Activated naive CD8-positive, alpha-beta T cell treated with anti-CD3 and anti-CD28 coated beads, Interleukin-2, amount 10 ng/mL, durations not matched to agents 7 days and 5 days (primary cell): Measurements from ENCODE around the gene ATRN. TPM values are rescaled to one million over a fixed set of nuclear protein-coding genes. Genes with fewer than 3 reads are reported as not detected.
"Not testable (repeated sequence)": the region's sequence is repeated elsewhere in the genome, so short reads cannot be mapped to it uniquely, and the experiment has no call there.

Experiments used
- ATAC-seq: fragments of 150-1000 bp; cut with Tn5 transposase; one replicate; pipeline ENCODE4 v1.10.0; 2021; ENCODE audit warnings: low read depth, moderate library complexity
- POLR2A ChIA-PET: fragments of 350-600 bp; sonication (Branson Sonifier 250); formaldehyde crosslinking; loops from one replicate; lab custom pipeline; 2021; ENCODE audit warnings: antibody characterized with exemption; lab: Charles Lee
- DNase-seq: peaks from one replicate; pipeline ENCODE4 v3.0.0; 2021
- H3K27ac Mint-ChIP-seq: one replicate; pipeline ENCODE4 v1.8.0; 2022; ENCODE audit warnings: mild to moderate bottlenecking, mixed read lengths
- H3K27me3 Mint-ChIP-seq: one replicate; pipeline ENCODE4 v1.8.0; 2022; ENCODE audit warnings: mild to moderate bottlenecking, moderate library complexity, mixed read lengths
- H3K36me3 Mint-ChIP-seq: one replicate; pipeline ENCODE4 v1.8.0; 2021; ENCODE audit warnings: mild to moderate bottlenecking, mixed read lengths
- H3K4me1 Mint-ChIP-seq: one replicate; pipeline ENCODE4 v1.8.0; 2021; ENCODE audit warnings: mixed read lengths
- H3K4me3 Mint-ChIP-seq: one replicate; pipeline ENCODE4 v1.8.0; 2022; ENCODE audit warnings: mild to moderate bottlenecking, moderate library complexity, mixed read lengths
- H3K9me3 Mint-ChIP-seq: one replicate; pipeline ENCODE4 v1.8.0; 2021; ENCODE audit warnings: mixed read lengths
- total RNA-seq, 2 experiments: library from RNA; stranded (reverse); gene quantifications; one replicate each; pipeline ENCODE4 v1.2.3, GENCODE V29; 2021

The ATRN gene
- total RNA-seq, 2 experiments from 2014 or later = 9.8 to 10.7 TPM

DNA sequence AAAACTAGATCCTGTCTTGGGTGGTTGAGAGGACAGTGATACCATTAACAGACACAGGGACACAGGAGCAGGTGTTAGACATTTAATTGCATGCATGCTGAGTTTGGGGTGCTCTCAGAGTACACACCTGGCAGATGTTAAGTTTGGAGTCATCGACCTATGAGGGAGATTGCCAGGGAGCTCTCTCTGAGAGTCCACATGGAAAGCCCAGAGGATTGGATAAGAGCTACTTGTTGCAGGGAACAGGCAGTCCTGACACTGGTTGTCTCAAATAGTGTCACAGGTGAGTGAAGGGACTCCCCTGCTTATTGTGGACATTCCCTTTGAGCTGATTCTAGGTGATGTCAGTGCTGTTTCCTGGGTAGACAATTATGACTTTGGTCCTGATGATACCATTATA is 3.1 kb downstream of the ATRN start:
- no peak for ATAC-seq
- H3K27ac Mint-ChIP-seq = no peak overlapping the region
- H3K9me3 Mint-ChIP-seq = no peaks in the 10 kb centered on the region
- peaks cover 27% of the 10 kb centered on the region for H3K4me1 Mint-ChIP-seq
- peaks cover 9% of the 10 kb centered on the region for H3K36me3 Mint-ChIP-seq
- H3K27me3 Mint-ChIP-seq = no peaks in the 10 kb centered on the region
- no peak for DNase-seq
- POLR2A ChIA-PET = interaction anchor here (0.5 kb wide), 1 partner anchor 10 kb away, joined by 3 read pairs; no protein-coding TSS in a partner anchor
- H3K4me3 Mint-ChIP-seq = no peak overlapping the region

DNA sequence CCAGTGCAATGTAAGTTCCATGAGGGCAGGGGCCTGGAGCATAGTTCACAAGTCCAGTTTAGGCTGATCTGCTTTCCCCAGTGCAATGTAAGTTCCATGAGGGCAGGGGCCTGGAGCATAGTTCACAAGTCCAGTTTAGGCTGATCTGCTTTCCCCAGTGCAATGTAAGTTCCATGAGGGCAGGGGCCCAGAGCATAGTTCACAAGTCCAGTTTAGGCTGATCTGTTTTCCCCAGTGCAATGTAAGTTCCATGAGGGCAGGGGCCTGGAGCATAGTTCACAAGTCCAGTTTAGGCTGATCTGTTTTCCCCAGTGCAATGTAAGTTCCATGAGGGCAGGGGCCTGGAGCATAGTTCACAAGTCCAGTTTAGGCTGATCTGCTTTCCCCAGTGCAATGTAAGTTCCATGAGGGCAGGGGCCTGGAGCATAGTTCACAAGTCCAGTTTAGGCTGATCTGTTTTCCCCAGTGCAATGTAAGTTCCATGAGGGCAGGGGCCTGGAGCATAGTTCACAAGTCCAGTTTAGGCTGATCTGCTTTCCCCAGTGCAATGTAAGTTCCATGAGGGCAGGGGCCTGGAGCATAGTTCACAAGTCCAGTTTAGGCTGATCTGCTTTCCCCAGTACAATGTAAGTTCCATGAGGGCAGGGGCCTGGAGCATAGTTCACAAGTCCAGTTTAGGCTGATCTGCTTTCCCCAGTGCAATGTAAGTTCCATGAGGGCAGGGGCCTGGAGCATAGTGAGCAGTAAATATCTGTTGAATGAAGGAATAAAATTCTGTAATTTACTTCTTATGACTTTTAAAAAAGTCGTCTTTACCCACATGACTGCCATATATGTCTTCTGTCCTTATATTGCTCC is 6.4 kb downstream of the ATRN start:
- H3K36me3 Mint-ChIP-seq, H3K9me3 Mint-ChIP-seq, H3K27ac Mint-ChIP-seq, DNase-seq, H3K27me3 Mint-ChIP-seq, ATAC-seq, H3K4me3 Mint-ChIP-seq, POLR2A ChIA-PET: not testable (repeated sequence)
- peaks cover 18% of the 10 kb centered on the region for H3K4me1 Mint-ChIP-seq

DNA sequence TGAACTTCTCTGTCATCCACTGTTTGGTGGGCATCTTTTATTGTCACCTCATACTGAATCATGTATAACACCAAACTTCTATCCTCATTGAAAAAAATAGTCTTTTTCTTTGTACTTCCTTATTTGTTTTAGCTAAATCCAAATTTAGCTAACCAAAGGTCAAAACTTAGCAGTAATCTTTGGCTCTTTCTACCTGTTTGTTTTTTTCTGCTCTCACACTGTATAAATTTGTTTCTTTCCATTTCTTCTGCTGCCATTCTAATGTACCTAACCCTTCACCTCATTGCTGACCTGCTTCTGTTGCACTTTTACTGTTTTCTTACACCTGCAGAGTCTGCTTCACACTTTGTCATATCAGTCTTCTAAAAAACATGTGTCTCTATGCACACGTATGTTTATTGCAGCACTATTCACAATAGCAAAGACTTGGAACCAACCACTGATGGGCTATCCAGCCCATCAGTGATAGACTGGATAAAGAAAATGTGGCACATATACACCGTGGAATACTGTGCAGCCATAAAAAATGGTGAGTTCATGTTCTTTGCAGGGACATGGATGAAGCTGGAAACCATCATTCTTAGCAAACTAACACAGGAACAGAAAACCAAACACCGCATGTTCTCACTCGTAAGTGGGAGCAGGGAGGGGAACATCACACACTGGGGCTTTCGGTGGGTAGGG is 7.2 kb downstream of the ATRN start:
- Mint-ChIP-seq H3K9me3 (no peaks in the 10 kb centered on the region), H3K27ac (no peak overlapping the region), H3K36me3 (peaks cover 3% of the 10 kb centered on the region), H3K4me3 (no peak overlapping the region), H3K27me3 (no peaks in the 10 kb centered on the region), H3K4me1 (peaks cover 12% of the 10 kb centered on the region)
- POLR2A ChIA-PET = no interaction called here
- no peak for DNase-seq
- no peak for ATAC-seq

DNA sequence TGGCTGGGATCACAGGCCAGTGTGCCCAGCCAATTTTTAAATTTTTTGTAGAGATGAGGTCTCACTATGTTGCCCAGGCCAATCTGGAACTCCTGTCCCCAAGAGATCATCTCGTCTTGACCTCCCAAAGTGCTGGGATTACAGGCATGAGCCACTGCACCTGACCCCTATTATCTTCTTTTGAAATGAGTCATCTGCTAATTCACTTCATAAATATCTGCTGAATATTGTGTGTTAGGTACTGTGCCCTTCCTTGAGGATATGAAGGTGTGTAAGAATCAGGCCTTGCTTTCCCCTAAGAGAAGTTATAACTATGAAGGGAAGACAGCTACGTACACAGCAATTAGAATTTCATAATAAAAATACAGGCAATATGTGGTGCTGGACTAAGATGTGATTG is 8.2 kb downstream of the ATRN start:
- no peak overlapping the region for H3K4me3 Mint-ChIP-seq
- no peak overlapping the region for H3K27ac Mint-ChIP-seq
- H3K27me3 Mint-ChIP-seq = no peaks in the 10 kb centered on the region
- DNase-seq (no peak), ATAC-seq (no peak)
- no peaks in the 10 kb centered on the region for H3K9me3 Mint-ChIP-seq
- H3K4me1 Mint-ChIP-seq = peaks cover 1% of the 10 kb centered on the region
- POLR2A ChIA-PET = no interaction called here
- peaks cover 2% of the 10 kb centered on the region for H3K36me3 Mint-ChIP-seq

DNA sequence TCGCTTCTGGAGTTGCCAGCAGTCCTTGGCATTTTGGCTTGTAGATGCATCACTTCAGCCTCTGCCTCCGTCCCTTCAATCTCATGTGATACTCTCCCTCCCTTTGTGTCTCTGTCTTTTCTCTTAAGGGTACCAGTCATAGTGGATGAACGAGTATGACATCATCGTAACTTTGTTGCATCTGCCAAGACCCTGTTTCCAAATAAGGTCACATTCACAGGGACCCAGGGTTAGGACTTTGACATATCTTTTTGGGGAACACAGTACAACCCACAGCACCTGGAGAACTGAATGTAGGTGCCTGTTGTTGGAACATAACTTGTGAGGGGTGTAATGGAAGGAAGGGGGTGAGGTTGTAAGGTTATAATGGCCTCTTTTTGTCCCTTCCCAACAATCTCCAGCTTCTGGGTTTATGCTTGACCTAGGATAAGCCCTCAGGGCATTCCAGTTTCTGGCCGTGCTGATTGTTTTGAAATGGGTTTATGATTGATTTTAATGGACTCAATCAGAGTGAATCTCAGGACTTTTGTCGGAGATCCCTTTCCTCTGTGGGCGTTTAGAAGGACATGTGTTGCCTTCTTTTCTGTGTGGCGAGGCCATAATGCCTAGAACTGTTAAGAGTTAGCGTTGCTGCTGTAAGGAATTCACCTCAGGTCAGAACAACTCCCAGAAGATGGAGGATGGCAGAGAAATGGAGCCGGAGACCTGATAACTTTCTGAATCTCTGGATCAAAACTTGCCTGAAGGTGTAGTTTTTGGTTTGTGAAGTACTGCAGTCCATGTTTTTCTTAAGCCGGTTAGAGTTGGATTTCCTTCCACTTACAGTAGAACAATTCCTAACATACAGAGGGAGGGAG is 9.2 kb downstream of the ATRN start:
- no peak overlapping the region for H3K27ac Mint-ChIP-seq
- no peaks in the 10 kb centered on the region for H3K27me3 Mint-ChIP-seq
- POLR2A ChIA-PET = no interaction called here
- ATAC-seq = no peak
- H3K36me3 Mint-ChIP-seq = peaks cover 4% of the 10 kb centered on the region
- H3K9me3 Mint-ChIP-seq = no peaks in the 10 kb centered on the region
- no peak overlapping the region for H3K4me3 Mint-ChIP-seq
- no peaks in the 10 kb centered on the region for H3K4me1 Mint-ChIP-seq
- DNase-seq = no peak

DNA sequence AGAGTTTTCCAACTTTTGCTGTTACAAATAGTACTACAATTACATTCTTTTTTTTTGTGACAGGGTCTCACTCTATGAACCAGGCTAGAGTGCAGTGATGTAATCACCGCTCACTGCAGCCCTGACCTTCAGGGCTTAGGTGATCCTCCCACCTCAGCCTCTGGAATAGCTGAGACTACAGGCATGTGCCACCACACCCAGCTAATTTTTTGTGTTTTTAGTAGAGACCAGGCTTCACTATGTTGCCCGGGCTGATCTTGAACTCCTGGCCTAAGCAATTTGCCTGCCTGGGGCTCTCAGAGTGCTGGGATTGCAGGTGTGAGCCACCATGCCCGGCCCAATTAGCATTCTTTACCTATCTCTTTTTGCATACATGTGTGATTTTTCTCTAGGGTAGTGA is 12.5 kb downstream of the ATRN start:
- Mint-ChIP-seq H3K36me3 (peaks cover 21% of the 10 kb centered on the region), H3K4me3 (no peak overlapping the region), H3K27me3 (no peaks in the 10 kb centered on the region), H3K27ac (no peak overlapping the region), H3K4me1 (no peaks in the 10 kb centered on the region), H3K9me3 (peaks cover 14% of the 10 kb centered on the region)
- DNase-seq = no peak
- ATAC-seq = no peak
- POLR2A ChIA-PET = no interaction called here

DNA sequence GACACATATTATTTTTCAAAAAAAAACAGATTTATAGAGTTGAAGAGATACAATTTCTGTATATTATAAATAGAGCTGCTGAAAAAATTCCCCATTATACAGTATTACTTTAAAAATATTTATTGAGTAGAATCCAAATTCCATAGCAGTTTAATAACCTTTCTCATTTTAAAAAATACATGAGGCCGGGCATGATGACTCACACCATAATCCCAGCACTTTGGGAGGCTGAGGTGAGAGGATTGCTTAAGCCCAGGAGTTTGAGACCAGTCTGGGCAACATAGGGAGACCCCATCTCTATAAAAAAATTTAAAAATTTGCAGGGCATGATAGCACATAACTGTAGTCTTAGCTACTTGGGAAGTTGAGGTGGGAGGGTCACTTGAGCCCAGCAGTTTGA is 13.0 kb downstream of the ATRN start:
- Mint-ChIP-seq H3K4me3 (no peak overlapping the region), H3K36me3 (peaks cover 23% of the 10 kb centered on the region), H3K27ac (no peak overlapping the region), H3K27me3 (no peaks in the 10 kb centered on the region), H3K4me1 (no peaks in the 10 kb centered on the region), H3K9me3 (peaks cover 14% of the 10 kb centered on the region)
- POLR2A ChIA-PET = no interaction called here
- DNase-seq (no peak), ATAC-seq (no peak)

DNA sequence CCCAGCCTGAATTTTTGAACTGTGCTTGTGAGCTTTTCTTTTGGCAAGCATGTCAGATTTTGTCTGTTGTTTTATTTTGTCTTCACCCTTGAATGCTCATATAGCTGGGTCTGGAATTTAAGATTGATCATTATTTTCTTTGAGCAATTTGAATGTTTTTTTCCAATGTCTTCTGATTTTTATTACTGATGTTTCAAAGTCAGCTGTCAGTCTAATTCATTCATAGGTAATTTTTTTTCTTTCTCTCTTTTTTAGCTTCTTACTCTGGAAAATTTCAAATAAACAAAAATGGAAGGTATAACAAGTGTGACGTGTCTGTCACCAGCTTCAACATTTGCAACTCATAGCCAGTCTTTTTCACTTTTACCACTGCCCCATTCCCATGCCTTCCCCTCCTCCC is 15.1 kb downstream of the ATRN start:
- Mint-ChIP-seq H3K4me3 (no peak overlapping the region), H3K36me3 (peaks cover 23% of the 10 kb centered on the region), H3K27me3 (no peaks in the 10 kb centered on the region), H3K4me1 (no peaks in the 10 kb centered on the region), H3K9me3 (peaks cover 14% of the 10 kb centered on the region), H3K27ac (no peak overlapping the region)
- DNase-seq (no peak), ATAC-seq (no peak)
- POLR2A ChIA-PET = no interaction called here

DNA sequence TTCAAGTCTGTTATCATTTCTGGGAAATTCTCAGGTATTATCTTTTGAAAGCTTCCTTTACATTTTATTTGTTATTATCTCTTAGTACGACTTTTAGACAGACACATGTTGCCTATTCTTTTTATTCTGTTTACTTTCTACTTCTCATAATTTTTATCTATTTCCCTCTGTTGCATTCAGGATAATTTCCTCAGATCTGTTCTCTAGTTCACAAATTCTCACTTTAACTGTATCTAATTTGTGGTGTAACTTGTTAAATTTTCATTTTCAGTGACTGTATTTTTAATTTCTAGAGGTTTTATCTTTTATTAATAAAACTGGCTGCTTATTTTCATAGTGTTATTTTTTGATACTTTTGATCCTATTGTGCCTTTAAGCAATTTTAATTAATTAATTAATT is 16.0 kb downstream of the ATRN start:
- no peaks in the 10 kb centered on the region for H3K4me1 Mint-ChIP-seq
- no peak overlapping the region for H3K27ac Mint-ChIP-seq
- H3K9me3 Mint-ChIP-seq = peaks cover 14% of the 10 kb centered on the region
- POLR2A ChIA-PET = no interaction called here
- H3K27me3 Mint-ChIP-seq = no peaks in the 10 kb centered on the region
- peaks cover 23% of the 10 kb centered on the region for H3K36me3 Mint-ChIP-seq
- H3K4me3 Mint-ChIP-seq = no peak overlapping the region
- no peak for DNase-seq
- no peak for ATAC-seq

DNA sequence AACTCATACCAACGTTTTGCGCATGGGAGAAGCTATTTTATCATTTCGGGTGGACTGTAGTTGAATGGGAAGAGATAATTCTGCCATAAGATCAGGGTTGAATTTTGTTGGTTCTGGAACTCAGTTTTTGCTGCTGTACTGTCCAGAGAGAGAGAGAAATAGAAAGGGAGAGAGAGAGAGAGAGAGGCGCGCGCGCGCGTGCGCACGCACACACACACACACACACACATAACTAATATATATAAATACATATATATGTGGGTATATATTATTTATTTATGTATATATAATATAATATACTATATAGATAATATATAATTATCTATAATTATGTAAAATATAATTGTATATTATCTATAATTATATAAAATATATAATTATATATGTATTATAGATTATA is 21.9 kb downstream of the ATRN start:
- no peak for ATAC-seq
- POLR2A ChIA-PET = no interaction called here

DNA sequence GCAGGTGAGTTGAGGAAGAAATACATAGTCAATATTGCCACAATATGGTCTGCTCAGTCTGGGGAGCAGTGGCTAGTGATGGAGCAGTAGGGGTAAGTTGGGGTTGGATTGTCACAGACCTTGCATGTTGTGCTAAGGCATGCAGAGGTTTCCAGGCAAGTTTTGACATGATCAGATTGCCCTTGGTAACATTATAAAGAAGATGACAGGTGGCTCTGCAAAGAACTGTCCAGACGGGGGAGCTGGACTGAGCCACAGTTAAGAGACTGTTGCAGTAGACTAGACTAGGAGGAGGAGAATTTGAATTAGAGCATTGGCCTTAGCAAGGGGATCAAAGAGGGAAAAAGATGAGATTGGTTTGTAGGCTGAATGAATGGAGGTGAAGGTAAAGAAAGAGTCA is 23.4 kb downstream of the ATRN start:
- H3K27ac Mint-ChIP-seq = no peak overlapping the region
- H3K36me3 Mint-ChIP-seq = peaks cover 18% of the 10 kb centered on the region
- no peaks in the 10 kb centered on the region for H3K27me3 Mint-ChIP-seq
- no peak for DNase-seq
- H3K4me1 Mint-ChIP-seq = no peaks in the 10 kb centered on the region
- POLR2A ChIA-PET = no interaction called here
- H3K9me3 Mint-ChIP-seq = peaks cover 11% of the 10 kb centered on the region
- H3K4me3 Mint-ChIP-seq = no peak overlapping the region
- ATAC-seq = no peak

More for the DNA sequence above, 21.9 kb downstream of the ATRN start:
- Mint-ChIP-seq H3K4me1 (no peaks in the 10 kb centered on the region), H3K27me3 (no peaks in the 10 kb centered on the region), H3K4me3 (no peak overlapping the region), H3K9me3 (peaks cover 14% of the 10 kb centered on the region), H3K36me3 (peaks cover 22% of the 10 kb centered on the region), H3K27ac (no peak overlapping the region)
- DNase-seq = no peak

DNA sequence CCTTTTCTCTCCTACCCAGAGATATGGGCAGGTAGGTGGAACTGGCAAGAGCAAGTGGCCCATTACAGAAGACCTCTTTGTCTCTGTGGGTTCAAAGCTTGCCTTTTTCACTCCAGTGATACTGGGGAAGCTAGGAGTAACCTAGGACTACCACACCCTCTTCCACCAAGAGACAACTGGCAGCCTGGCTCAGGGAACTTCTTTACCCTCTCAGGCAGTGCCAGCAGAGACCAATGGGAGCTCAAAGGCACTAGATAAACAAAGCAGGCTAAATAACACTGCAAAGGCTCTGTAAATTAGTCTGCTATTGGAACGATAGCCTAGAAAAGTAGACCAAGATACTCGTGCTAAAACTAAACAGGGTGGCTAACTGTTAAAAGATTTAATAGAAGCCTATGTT is 32.1 kb downstream of the ATRN start:
- peaks cover 2% of the 10 kb centered on the region for H3K9me3 Mint-ChIP-seq
- POLR2A ChIA-PET = no interaction called here
- no peak overlapping the region for H3K4me3 Mint-ChIP-seq
- no peaks in the 10 kb centered on the region for H3K27me3 Mint-ChIP-seq
- DNase-seq (no peak), ATAC-seq (no peak)
- no peaks in the 10 kb centered on the region for H3K4me1 Mint-ChIP-seq
- H3K36me3 Mint-ChIP-seq = peaks cover under 1% of the 10 kb centered on the region
- H3K27ac Mint-ChIP-seq = no peak overlapping the region

DNA sequence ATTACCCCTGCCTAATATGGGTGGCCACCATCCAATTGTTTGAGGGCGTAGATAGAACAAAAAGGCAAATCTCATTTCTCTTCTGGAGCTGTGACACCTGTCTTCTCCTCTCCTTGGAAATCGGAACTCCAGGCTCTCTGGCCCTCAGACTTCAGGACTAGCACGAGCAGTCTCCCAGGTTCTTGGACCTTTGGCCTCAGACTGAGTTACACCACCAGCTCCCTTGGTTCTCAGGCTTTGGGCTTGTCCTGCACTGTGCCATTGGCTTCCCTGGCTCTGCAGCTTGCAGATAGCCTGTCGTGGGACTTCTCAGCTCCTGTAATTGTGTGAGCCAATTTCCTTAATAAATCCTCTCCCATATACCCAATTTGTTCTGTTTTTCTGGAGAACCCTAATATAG is 34.3 kb downstream of the ATRN start:
- Mint-ChIP-seq H3K27ac (no peak overlapping the region), H3K27me3 (no peaks in the 10 kb centered on the region)
- POLR2A ChIA-PET = no interaction called here

More for the DNA sequence above, 34.3 kb downstream of the ATRN start:
- Mint-ChIP-seq H3K4me1 (no peaks in the 10 kb centered on the region), H3K9me3 (peaks cover 2% of the 10 kb centered on the region), H3K4me3 (no peak overlapping the region), H3K36me3 (no peaks in the 10 kb centered on the region)
- DNase-seq (no peak), ATAC-seq (no peak)
